ENCODE results near the gene TMEM131.
A peak's percentile ranks its signal among the peaks of the same experiment; 100 is the strongest.

The TMEM131 gene

DNA sequence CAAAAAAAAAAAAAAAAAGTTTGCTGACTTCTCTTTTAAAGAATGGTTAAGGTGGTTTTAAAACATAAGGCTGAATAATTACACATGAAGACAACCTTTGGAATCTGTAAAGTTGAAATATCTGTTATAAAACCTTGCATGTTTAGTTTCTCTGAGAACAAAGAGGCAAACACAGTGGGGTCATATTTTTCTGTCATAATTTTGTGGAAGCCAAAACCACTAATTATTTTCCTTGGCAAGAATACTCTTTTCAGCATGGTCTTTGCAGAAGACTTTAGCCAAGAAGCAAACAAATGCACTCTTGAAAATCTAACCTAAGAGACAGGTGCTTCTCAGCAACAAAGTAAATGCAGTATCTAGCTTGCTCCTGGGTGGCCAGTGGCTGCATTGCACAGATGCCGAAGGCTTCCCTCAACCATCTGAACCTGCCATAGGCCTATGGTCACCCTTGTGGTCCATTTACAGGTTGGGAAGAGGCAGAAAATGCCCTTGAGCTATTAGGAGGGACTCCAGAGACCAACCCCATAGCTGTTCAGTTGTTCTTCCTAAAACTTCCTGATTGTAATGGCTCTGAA is 237.5 kb downstream of the TMEM131 start:
- H3K9me3 ChIP-seq (ENCODE audit: control insufficient read depth, low read length), result no peaks in the 10 kb centered on the region
- H3K4me1 ChIP-seq (ENCODE audit: control insufficient read depth, insufficient read depth, low read length), result peaks cover 7% of the 10 kb centered on the region
- no peaks in the 10 kb centered on the region for H3K27me3 ChIP-seq (ENCODE audit: control insufficient read depth, insufficient read depth, low read length, poor library complexity, severe bottlenecking)
- 98 to 100% methylated on average over 1 of the region's 1 CpG for WGBS, 2 experiments
- H3K36me3 ChIP-seq (ENCODE audit: control insufficient read depth, insufficient read depth, low read length), result peaks cover 12% of the 10 kb centered on the region
- no peak overlapping the region for H3K27ac ChIP-seq (ENCODE audit: insufficient read depth, low read depth, low read length, poor library complexity, severe bottlenecking)
- H3K4me3 ChIP-seq (ENCODE audit: insufficient read depth, low read depth, low read length), result no peak overlapping the region

- peaks cover 9% of the 10 kb centered on the region for H3K4me1 ChIP-seq (ENCODE audit: control insufficient read depth, insufficient read depth, low read length)
- H3K27me3 ChIP-seq (ENCODE audit: control insufficient read depth, insufficient read depth, low read length, poor library complexity, severe bottlenecking), result no peaks in the 10 kb centered on the region
- 97% methylated on average over 18 of the region's 18 CpGs for WGBS, 2 experiments
- H3K9me3 ChIP-seq (ENCODE audit: control insufficient read depth, low read length), result no peaks in the 10 kb centered on the region
- no peak overlapping the region for H3K27ac ChIP-seq (ENCODE audit: insufficient read depth, low read depth, low read length, poor library complexity, severe bottlenecking)
- peaks cover 12% of the 10 kb centered on the region for H3K36me3 ChIP-seq (ENCODE audit: control insufficient read depth, insufficient read depth, low read length)
- H3K4me3 ChIP-seq (ENCODE audit: insufficient read depth, low read depth, low read length), result no peak overlapping the region
Measured at GRCh38 chr2:97757062-97757461, 238.7 kb downstream of the TMEM131 start.

GRCh38 chr2:97755491-97755890 is 240.3 kb downstream of the TMEM131 start:
- peaks cover 12% of the 10 kb centered on the region for H3K36me3 ChIP-seq (ENCODE audit: control insufficient read depth, insufficient read depth, low read length)

GRCh38 chr2:97754690-97755346 is 240.9 kb downstream of the TMEM131 start:
- H3K4me3 ChIP-seq (ENCODE audit: insufficient read depth, low read depth, low read length), result no peak overlapping the region
- peaks cover 12% of the 10 kb centered on the region for H3K36me3 ChIP-seq (ENCODE audit: control insufficient read depth, insufficient read depth, low read length)
- no peaks in the 10 kb centered on the region for H3K9me3 ChIP-seq (ENCODE audit: control insufficient read depth, low read length)
- WGBS, 2 experiments, result 93 to 96% methylated on average over 12 of the region's 12 CpGs
- H3K4me1 ChIP-seq (ENCODE audit: control insufficient read depth, insufficient read depth, low read length), result peaks cover 19% of the 10 kb centered on the region
- no peak overlapping the region for H3K27ac ChIP-seq (ENCODE audit: insufficient read depth, low read depth, low read length, poor library complexity, severe bottlenecking)
- H3K27me3 ChIP-seq (ENCODE audit: control insufficient read depth, insufficient read depth, low read length, poor library complexity, severe bottlenecking), result no peaks in the 10 kb centered on the region

More at GRCh38 chr2:97755491-97755890, 240.3 kb downstream of the TMEM131 start:
- Histone ChIP-seq H3K27me3 (ENCODE audit: control insufficient read depth, insufficient read depth, low read length, poor library complexity, severe bottlenecking) (no peaks in the 10 kb centered on the region), H3K9me3 (ENCODE audit: control insufficient read depth, low read length) (no peaks in the 10 kb centered on the region), H3K27ac (ENCODE audit: insufficient read depth, low read depth, low read length, poor library complexity, severe bottlenecking) (peak overlapping the region; percentile 38), H3K4me1 (ENCODE audit: control insufficient read depth, insufficient read depth, low read length) (peaks cover 16% of the 10 kb centered on the region), H3K4me3 (ENCODE audit: insufficient read depth, low read depth, low read length) (no peak overlapping the region)
- 73 to 85% methylated on average over 2 of the region's 2 CpGs for WGBS, 2 experiments

GRCh38 chr2:97752342-97753334 is 243.1 kb downstream of the TMEM131 start:
- peaks cover 26% of the 10 kb centered on the region for H3K4me1 ChIP-seq (ENCODE audit: control insufficient read depth, insufficient read depth, low read length)
- no peaks in the 10 kb centered on the region for H3K9me3 ChIP-seq (ENCODE audit: control insufficient read depth, low read length)
- H3K4me3 ChIP-seq (ENCODE audit: insufficient read depth, low read depth, low read length), result no peak overlapping the region
- no peaks in the 10 kb centered on the region for H3K27me3 ChIP-seq (ENCODE audit: control insufficient read depth, insufficient read depth, low read length, poor library complexity, severe bottlenecking)
- 50 to 73% methylated on average over 2 to 3 of the region's 3 CpGs for WGBS, 2 experiments
- peaks cover 8% of the 10 kb centered on the region for H3K36me3 ChIP-seq (ENCODE audit: control insufficient read depth, insufficient read depth, low read length)
- no peak overlapping the region for H3K27ac ChIP-seq (ENCODE audit: insufficient read depth, low read depth, low read length, poor library complexity, severe bottlenecking)

- Histone ChIP-seq H3K9me3 (ENCODE audit: control insufficient read depth, low read length) (no peaks in the 10 kb centered on the region), H3K27ac (ENCODE audit: insufficient read depth, low read depth, low read length, poor library complexity, severe bottlenecking) (no peak overlapping the region), H3K36me3 (ENCODE audit: control insufficient read depth, insufficient read depth, low read length) (peaks cover 3% of the 10 kb centered on the region), H3K4me3 (ENCODE audit: insufficient read depth, low read depth, low read length) (no peak overlapping the region), H3K27me3 (ENCODE audit: control insufficient read depth, insufficient read depth, low read length, poor library complexity, severe bottlenecking) (no peaks in the 10 kb centered on the region), H3K4me1 (ENCODE audit: control insufficient read depth, insufficient read depth, low read length) (peaks cover 26% of the 10 kb centered on the region)
- 50 to 53% methylated on average over 3 of the region's 3 CpGs for WGBS, 2 experiments
Measured at GRCh38 chr2:97751752-97752151, 244.0 kb downstream of the TMEM131 start.

- WGBS, 2 experiments, result 95 to 98% methylated on average over 4 of the region's 4 CpGs
Measured at GRCh38 chr2:97750017-97750416, 245.7 kb downstream of the TMEM131 start.

DNA sequence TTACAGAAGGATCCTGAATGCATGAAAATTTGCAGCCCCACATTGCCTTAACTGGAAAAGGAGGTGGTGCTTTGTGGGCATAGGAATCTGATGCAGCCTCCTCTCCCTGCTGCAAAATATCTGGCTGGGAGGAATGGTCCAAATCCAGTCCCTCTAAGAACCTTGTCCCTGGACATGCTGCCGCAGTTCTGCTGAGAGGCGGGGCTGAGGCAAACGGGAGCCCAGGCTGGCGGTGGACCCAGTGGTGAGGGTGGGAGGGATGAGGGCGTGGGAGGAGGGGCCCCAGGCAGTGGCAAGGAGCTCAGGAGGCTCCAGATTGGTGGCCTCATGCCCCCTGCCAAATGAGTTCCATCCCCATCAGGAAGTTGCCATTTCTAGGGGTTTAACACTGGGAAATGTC is 246.2 kb downstream of the TMEM131 start:
- Histone ChIP-seq H3K4me3 (ENCODE audit: insufficient read depth, low read depth, low read length) (no peak overlapping the region), H3K36me3 (ENCODE audit: control insufficient read depth, insufficient read depth, low read length) (no peaks in the 10 kb centered on the region), H3K27ac (ENCODE audit: insufficient read depth, low read depth, low read length, poor library complexity, severe bottlenecking) (no peak overlapping the region), H3K27me3 (ENCODE audit: control insufficient read depth, insufficient read depth, low read length, poor library complexity, severe bottlenecking) (no peaks in the 10 kb centered on the region), H3K9me3 (ENCODE audit: control insufficient read depth, low read length) (no peaks in the 10 kb centered on the region), H3K4me1 (ENCODE audit: control insufficient read depth, insufficient read depth, low read length) (peaks cover 20% of the 10 kb centered on the region)
- WGBS, 2 experiments, result 57 to 63% methylated on average over 5 of the region's 5 CpGs

More at GRCh38 chr2:97750017-97750416, 245.7 kb downstream of the TMEM131 start:
- Histone ChIP-seq H3K27me3 (ENCODE audit: control insufficient read depth, insufficient read depth, low read length, poor library complexity, severe bottlenecking) (no peaks in the 10 kb centered on the region), H3K9me3 (ENCODE audit: control insufficient read depth, low read length) (no peaks in the 10 kb centered on the region), H3K4me3 (ENCODE audit: insufficient read depth, low read depth, low read length) (no peak overlapping the region), H3K36me3 (ENCODE audit: control insufficient read depth, insufficient read depth, low read length) (no peaks in the 10 kb centered on the region), H3K27ac (ENCODE audit: insufficient read depth, low read depth, low read length, poor library complexity, severe bottlenecking) (no peak overlapping the region), H3K4me1 (ENCODE audit: control insufficient read depth, insufficient read depth, low read length) (peaks cover 20% of the 10 kb centered on the region)

GRCh38 chr2:97747716-97748115 is 248.0 kb downstream of the TMEM131 start:
- Histone ChIP-seq H3K4me3 (ENCODE audit: insufficient read depth, low read depth, low read length) (no peak overlapping the region), H3K4me1 (ENCODE audit: control insufficient read depth, insufficient read depth, low read length) (peaks cover 20% of the 10 kb centered on the region), H3K9me3 (ENCODE audit: control insufficient read depth, low read length) (no peaks in the 10 kb centered on the region), H3K36me3 (ENCODE audit: control insufficient read depth, insufficient read depth, low read length) (no peaks in the 10 kb centered on the region), H3K27me3 (ENCODE audit: control insufficient read depth, insufficient read depth, low read length, poor library complexity, severe bottlenecking) (no peaks in the 10 kb centered on the region), H3K27ac (ENCODE audit: insufficient read depth, low read depth, low read length, poor library complexity, severe bottlenecking) (no peak overlapping the region)
- 91 to 92% methylated on average over 4 of the region's 4 CpGs for WGBS, 2 experiments

DNA sequence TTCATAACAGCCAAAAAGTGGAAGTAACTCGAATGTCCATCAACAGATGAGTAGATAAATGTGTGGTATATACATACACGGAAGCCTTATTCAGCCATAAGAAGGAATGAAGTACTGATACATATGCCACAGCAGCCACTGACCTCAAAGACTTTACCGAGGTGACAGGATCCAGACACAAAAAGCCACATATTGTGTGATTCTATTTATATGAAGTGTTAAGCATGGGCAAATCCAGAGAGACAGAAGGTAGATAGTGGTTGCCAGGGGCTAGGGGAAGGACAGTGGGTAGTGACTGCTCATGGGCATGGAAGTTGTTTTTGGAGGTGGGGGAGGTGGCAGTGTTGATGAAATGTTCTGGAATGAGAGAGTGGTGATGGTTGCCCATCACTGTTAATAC is 248.5 kb downstream of the TMEM131 start:
- Histone ChIP-seq H3K36me3 (ENCODE audit: control insufficient read depth, insufficient read depth, low read length) (no peaks in the 10 kb centered on the region), H3K4me3 (ENCODE audit: insufficient read depth, low read depth, low read length) (no peak overlapping the region), H3K27ac (ENCODE audit: insufficient read depth, low read depth, low read length, poor library complexity, severe bottlenecking) (no peak overlapping the region), H3K27me3 (ENCODE audit: control insufficient read depth, insufficient read depth, low read length, poor library complexity, severe bottlenecking) (no peaks in the 10 kb centered on the region), H3K9me3 (ENCODE audit: control insufficient read depth, low read length) (no peaks in the 10 kb centered on the region), H3K4me1 (ENCODE audit: control insufficient read depth, insufficient read depth, low read length) (peaks cover 20% of the 10 kb centered on the region)
- 87 to 95% methylated on average over 3 of the region's 3 CpGs for WGBS, 2 experiments

Measured in ectodermal cell (in vitro differentiated cells).